HCT116 (cell line): ENCODE results near the gene TMPRSS9. TPM values are rescaled to one million over a fixed set of nuclear protein-coding genes. Genes with fewer than 3 reads are reported as not detected.

ENCODE experiments used
- ATAC-seq: fragments of 200-7000 bp; cut with Tn5 transposase; 2 replicates; pipeline ENCODE4 v1.9.1; 2020; ENCODE audit warnings: mild to moderate bottlenecking, moderate library complexity
- BruUV-seq: library from RNA; stranded (reverse); fragments of 400-500 nt; replicated peaks from 2 replicates; lab custom pipeline; 2021; lab: Mats Ljungman, UMichigan
- CTCF ChIA-PET: fragments of 300-600 bp; sonication (Branson Sonifier 250); formaldehyde crosslinking; loops from one replicate; lab custom pipeline; 2021; ENCODE audit warnings: antibody characterized with exemption; lab: Charles Lee
- POLR2A ChIA-PET: fragments of 300-600, 350-600 bp; sonication (Branson Sonifier 250); formaldehyde crosslinking; loops from one replicate; lab custom pipeline; 2021; ENCODE audit warnings: antibody characterized with exemption; lab: Charles Lee
- RAD21 ChIA-PET, 2 experiments: fragments of 300-600 bp; sonication (Branson Sonifier 250); formaldehyde crosslinking; loops; one replicate each; lab custom pipeline; 2023; ENCODE audit warnings: low total read pairs in 2 of 2; ENCODE audit not compliant: uncharacterized antibody in 2 of 2, unreplicated experiment in 2 of 2, low non-redundant PET in 1 of 2; lab: Charles Lee
- DNase-seq: peaks from one replicate; pipeline ENCODE4 v3.0.0-alpha.2; 2010; ENCODE audit warnings: low read depth, low spot score
- H2AFZ ChIP-seq: fragments of 200-600 bp; shearing (Covaris generic), sonication (generic); 2 replicates; pipeline ENCODE4 v1.6.1; 2017; ENCODE audit warnings: low read depth, mixed run types, mixed read lengths, antibody characterized with exemption, low read length; ENCODE audit not compliant: poor library complexity, severe bottlenecking
- H3K27ac ChIP-seq: 2 replicates; pipeline ENCODE4 v1.5.1; 2012; ENCODE audit warnings: low read depth, low read length
- H3K27me3 ChIP-seq: fragments of 200-600 bp; sonication (generic); 2 replicates; pipeline ENCODE4 v1.6.1; 2016; ENCODE audit warnings: mixed run types, low read length, mixed read lengths; ENCODE audit not compliant: insufficient read depth
- H3K36me3 ChIP-seq, 2 experiments: fragments of 200-500 bp in 1 of 2; fragments of 200-600 bp in 1 of 2; sonication (Bioruptor generic) in 1 of 2; sonication (generic) in 1 of 2; 2 replicates each; pipeline versions ENCODE4 v1.5.1 to v1.6.1; 2014 to 2016; ENCODE audit warnings: low read length in 2 of 2, inconsistent platforms in 1 of 2, mixed read lengths in 1 of 2, mixed run types in 1 of 2; ENCODE audit not compliant: insufficient read depth in 2 of 2, control insufficient read depth in 1 of 2
- H3K4me1 ChIP-seq, 2 experiments: fragments of 200-600 bp in 1 of 2; sonication (generic) in 1 of 2; 2 replicates each; pipeline versions ENCODE4 v1.5.1 to v1.6.1; 2012 to 2017; ENCODE audit warnings: low read length in 2 of 2, inconsistent platforms in 1 of 2, mild to moderate bottlenecking in 1 of 2, mixed read lengths in 1 of 2, mixed run types in 1 of 2, moderate library complexity in 1 of 2; ENCODE audit not compliant: insufficient read depth in 2 of 2, control insufficient read depth in 1 of 2
- H3K4me2 ChIP-seq: fragments of 200-600 bp; sonication (generic); 2 replicates; pipeline ENCODE4 v1.6.1; 2017; ENCODE audit warnings: mixed run types, low read length, mixed read lengths
- H3K4me3 ChIP-seq, 2 experiments: fragments of 200-600 bp in 1 of 2; sonication (generic) in 1 of 2; replicated peaks in 1 of 2; 2 replicates each; pipeline ENCODE4 v1.5.1; 2011 to 2016; ENCODE audit warnings: low read length in 2 of 2, control low read depth in 1 of 2, low read depth in 1 of 2, mild to moderate bottlenecking in 1 of 2, mixed read lengths in 1 of 2, mixed run types in 1 of 2
- H3K79me2 ChIP-seq: fragments of 200-600 bp; sonication (generic); 2 replicates; pipeline ENCODE4 v1.6.1; 2017; ENCODE audit warnings: mild to moderate bottlenecking, mixed run types, low read length, moderate library complexity, mixed read lengths; ENCODE audit not compliant: insufficient read depth
- H3K9ac ChIP-seq: fragments of 200-600 bp; sonication (generic); 2 replicates; pipeline ENCODE4 v1.6.1; 2016; ENCODE audit warnings: low read length, mixed read lengths
- H3K9me2 ChIP-seq: fragments of 200-600 bp; sonication (generic), shearing (Covaris generic); 2 replicates; pipeline ENCODE4 v1.6.1; 2017; ENCODE audit warnings: mixed run types, mild to moderate bottlenecking, moderate library complexity; ENCODE audit not compliant: insufficient read depth
- H3K9me3 ChIP-seq, 2 experiments: fragments of 200-500 bp in 1 of 2; fragments of 200-600 bp in 1 of 2; sonication (Bioruptor generic) in 1 of 2; sonication (generic) in 1 of 2; 2 replicates each; pipeline ENCODE4 v1.6.1; 2014 to 2017; ENCODE audit warnings: low read length in 2 of 2, mixed read lengths in 2 of 2, inconsistent platforms in 1 of 2, low read depth in 1 of 2, mild to moderate bottlenecking in 1 of 2, mixed run types in 1 of 2, moderate library complexity in 1 of 2; ENCODE audit not compliant: control insufficient read depth in 1 of 2, insufficient read depth in 1 of 2
- H4K20me1 ChIP-seq: fragments of 200-600 bp; sonication (generic), shearing (Covaris generic); 2 replicates; pipeline ENCODE4 v1.6.1; 2017; ENCODE audit warnings: mixed run types, mild to moderate bottlenecking, moderate library complexity; ENCODE audit not compliant: insufficient read depth
- CBX3 ChIP-seq: IDR thresholded peaks from 2 replicates; pipeline ENCODE4 v1.6.1; 2012; ENCODE audit warnings: low read depth
- EZH2phosphoT487 ChIP-seq: fragments of 200-600 bp; IDR thresholded peaks from 2 replicates; pipeline ENCODE4 v1.6.1; 2018; ENCODE audit warnings: antibody characterized with exemption, borderline replicate concordance
- FOSL1 ChIP-seq: IDR thresholded peaks from 2 replicates; pipeline ENCODE4 v1.6.1; 2012; ENCODE audit warnings: low read depth
- JUND ChIP-seq: IDR thresholded peaks from 2 replicates; pipeline ENCODE4 v1.6.1; 2012
- SP1 ChIP-seq: IDR thresholded peaks from 2 replicates; pipeline ENCODE4 v1.6.1; 2012; ENCODE audit warnings: low read depth
- YY1 ChIP-seq: IDR thresholded peaks from 2 replicates; pipeline ENCODE4 v1.6.1; 2011; ENCODE audit warnings: low read length, low read depth, moderate library complexity, mild to moderate bottlenecking; ENCODE audit not compliant: insufficient replicate concordance; ENCODE audit errors: extremely low read depth
- intact Hi-C: fragments of 100-400 bp; cut with micrococcal nuclease; formaldehyde crosslinking; loops from 2 replicates; pipeline ENCODE4 v1.10.0; 2022
- total RNA-seq: library from RNA; stranded (reverse); gene quantifications from one replicate; pipeline ENCODE4 v1.2.1, GENCODE V29; 2021; ENCODE audit not compliant: unreplicated experiment
- TF ChIP-seq, protein P1 (sequence below): IDR thresholded peaks from 2 replicates; pipeline ENCODE4 v1.6.1; 2012; ENCODE audit warnings: low read depth
- TF ChIP-seq, protein P2 (sequence below): IDR thresholded peaks from 2 replicates; pipeline ENCODE4 v1.6.1; 2011; ENCODE audit warnings: mild to moderate bottlenecking, low read length, moderate library complexity; ENCODE audit not compliant: insufficient replicate concordance; ENCODE audit errors: extremely low read depth

Gene TMPRSS9
- total RNA-seq, 1 experiment from 2014 or later, result not detected

DNA sequence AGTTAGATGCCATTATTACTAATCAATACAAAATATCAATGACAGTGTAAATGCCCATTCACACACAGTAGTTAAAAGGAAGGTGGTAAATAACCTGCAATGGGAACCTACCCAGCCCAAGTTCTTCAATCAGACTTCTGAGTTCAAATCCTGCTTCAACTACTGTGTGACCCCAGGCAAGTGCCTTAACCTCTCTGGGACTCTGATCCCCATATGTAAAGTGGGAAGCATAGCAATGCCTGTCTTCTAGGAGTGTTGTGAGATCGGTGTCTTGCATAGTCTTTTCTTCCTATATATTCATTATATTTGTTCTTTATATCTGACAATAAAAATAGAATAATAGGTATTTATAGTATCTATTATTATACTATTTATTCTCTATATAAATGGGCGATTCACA is 60.4 kb downstream of the TMPRSS9 start (continued):
- TF ChIP-seq, protein P1, sequence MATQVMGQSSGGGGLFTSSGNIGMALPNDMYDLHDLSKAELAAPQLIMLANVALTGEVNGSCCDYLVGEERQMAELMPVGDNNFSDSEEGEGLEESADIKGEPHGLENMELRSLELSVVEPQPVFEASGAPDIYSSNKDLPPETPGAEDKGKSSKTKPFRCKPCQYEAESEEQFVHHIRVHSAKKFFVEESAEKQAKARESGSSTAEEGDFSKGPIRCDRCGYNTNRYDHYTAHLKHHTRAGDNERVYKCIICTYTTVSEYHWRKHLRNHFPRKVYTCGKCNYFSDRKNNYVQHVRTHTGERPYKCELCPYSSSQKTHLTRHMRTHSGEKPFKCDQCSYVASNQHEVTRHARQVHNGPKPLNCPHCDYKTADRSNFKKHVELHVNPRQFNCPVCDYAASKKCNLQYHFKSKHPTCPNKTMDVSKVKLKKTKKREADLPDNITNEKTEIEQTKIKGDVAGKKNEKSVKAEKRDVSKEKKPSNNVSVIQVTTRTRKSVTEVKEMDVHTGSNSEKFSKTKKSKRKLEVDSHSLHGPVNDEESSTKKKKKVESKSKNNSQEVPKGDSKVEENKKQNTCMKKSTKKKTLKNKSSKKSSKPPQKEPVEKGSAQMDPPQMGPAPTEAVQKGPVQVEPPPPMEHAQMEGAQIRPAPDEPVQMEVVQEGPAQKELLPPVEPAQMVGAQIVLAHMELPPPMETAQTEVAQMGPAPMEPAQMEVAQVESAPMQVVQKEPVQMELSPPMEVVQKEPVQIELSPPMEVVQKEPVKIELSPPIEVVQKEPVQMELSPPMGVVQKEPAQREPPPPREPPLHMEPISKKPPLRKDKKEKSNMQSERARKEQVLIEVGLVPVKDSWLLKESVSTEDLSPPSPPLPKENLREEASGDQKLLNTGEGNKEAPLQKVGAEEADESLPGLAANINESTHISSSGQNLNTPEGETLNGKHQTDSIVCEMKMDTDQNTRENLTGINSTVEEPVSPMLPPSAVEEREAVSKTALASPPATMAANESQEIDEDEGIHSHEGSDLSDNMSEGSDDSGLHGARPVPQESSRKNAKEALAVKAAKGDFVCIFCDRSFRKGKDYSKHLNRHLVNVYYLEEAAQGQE, result no peak
- TF ChIP-seq JUND, result no peak

DNA sequence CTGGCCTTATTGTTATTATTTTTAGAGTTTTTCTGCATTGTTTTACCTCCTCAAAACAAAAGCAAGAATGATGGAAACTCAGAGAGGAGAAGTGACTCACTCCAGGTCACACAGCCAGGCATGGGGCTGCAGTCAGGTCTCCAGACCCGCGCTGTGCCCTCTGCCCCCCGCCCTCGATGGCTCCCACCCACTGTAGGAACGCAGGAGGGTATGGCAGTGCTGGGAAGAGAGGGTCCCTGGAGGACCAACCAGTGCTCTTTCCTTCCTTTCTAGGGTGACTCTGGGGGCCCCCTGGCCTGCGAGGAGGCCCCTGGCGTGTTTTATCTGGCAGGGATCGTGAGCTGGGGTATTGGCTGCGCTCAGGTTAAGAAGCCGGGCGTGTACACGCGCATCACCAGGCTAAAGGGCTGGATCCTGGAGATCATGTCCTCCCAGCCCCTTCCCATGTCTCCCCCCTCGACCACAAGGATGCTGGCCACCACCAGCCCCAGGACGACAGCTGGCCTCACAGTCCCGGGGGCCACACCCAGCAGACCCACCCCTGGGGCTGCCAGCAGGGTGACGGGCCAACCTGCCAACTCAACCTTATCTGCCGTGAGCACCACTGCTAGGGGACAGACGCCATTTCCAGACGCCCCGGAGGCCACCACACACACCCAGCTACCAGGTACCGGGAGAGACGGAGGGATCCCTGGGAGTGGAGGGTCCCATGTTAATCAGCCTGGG is 61.7 kb downstream of the TMPRSS9 start:
- Histone ChIP-seq H3K27ac (no peak overlapping the region), H2AFZ (no peak overlapping the region), H3K27me3 (no peaks in the 10 kb centered on the region), H3K9me2 (no peaks in the 10 kb centered on the region), H3K36me3 (peaks cover 2 to 29% of the 10 kb centered on the region in 2 experiments; a peak in 2 of 4 replicates), H3K79me2 (peaks cover 43% of the 10 kb centered on the region), H3K4me2 (no peak overlapping the region), H3K4me1 (peaks cover 6 to 13% of the 10 kb centered on the region in 2 experiments; a peak in 3 of 4 replicates), H4K20me1 (peaks cover 5% of the 10 kb centered on the region; the same call in 1 of the 2 replicates), H3K4me3 (no peak overlapping the region), H3K9ac (no peak overlapping the region), H3K9me3 (no peaks in the 10 kb centered on the region)
- ATAC-seq (no peak), DNase-seq (no peak)
- CTCF ChIA-PET, result no interaction called here
- BruUV-seq, result no TSS peak
- POLR2A ChIA-PET, result no interaction called here
- RAD21 ChIA-PET, result no interaction called here
- intact Hi-C loops, result no loop called here
- TF ChIP-seq YY1 (no peak), EZH2phosphoT487 (no peak), FOSL1 (no peak), SP1 (no peak), CBX3 (no peak)
- TF ChIP-seq, protein P2, sequence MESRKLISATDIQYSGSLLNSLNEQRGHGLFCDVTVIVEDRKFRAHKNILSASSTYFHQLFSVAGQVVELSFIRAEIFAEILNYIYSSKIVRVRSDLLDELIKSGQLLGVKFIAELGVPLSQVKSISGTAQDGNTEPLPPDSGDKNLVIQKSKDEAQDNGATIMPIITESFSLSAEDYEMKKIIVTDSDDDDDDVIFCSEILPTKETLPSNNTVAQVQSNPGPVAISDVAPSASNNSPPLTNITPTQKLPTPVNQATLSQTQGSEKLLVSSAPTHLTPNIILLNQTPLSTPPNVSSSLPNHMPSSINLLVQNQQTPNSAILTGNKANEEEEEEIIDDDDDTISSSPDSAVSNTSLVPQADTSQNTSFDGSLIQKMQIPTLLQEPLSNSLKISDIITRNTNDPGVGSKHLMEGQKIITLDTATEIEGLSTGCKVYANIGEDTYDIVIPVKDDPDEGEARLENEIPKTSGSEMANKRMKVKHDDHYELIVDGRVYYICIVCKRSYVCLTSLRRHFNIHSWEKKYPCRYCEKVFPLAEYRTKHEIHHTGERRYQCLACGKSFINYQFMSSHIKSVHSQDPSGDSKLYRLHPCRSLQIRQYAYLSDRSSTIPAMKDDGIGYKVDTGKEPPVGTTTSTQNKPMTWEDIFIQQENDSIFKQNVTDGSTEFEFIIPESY, result no peak
